ENCODE results near the gene ICAM4.

- TF ChIP-seq CTCF (IDR thresholded peaks at IDR 0.05; ENCODE audit: low read length) (no peak), EZH2 (optimal IDR thresholded peaks at IDR 0.05; ENCODE audit: low read depth, low read length) (no peak)
Measured at GRCh38 chr19:10246511-10246910, 40.2 kb upstream of the ICAM4 start.

Data from MM.1S (cell line).